ENCODE measurements around the gene RAD51B.

RAD51B gene

GRCh38 chr14:68486809-68487208, 667.2 kb downstream of the RAD51B start:
- no peak overlapping the region for H3K4me3 ChIP-seq
- no peak overlapping the region for H3K9ac ChIP-seq (ENCODE audit: insufficient read length)
- no peak overlapping the region for H3K27ac ChIP-seq
- no peak for TF ChIP-seq EZH2 (IDR thresholded peaks at IDR 0.05)
- TF ChIP-seq FOXP2 (optimal IDR thresholded peaks at IDR 0.05; ENCODE audit: control extremely low read depth, extremely low read length, insufficient read depth) = no peak
- no peak for TF ChIP-seq POLR2AphosphoS5 (IDR thresholded peaks at IDR 0.05; ENCODE audit: borderline replicate concordance, low read depth, low read length)
- DNase-seq (ENCODE audit: low read depth, low spot score) = no peak
- H3K36me3 ChIP-seq (ENCODE audit: insufficient read depth, low read length) = no peaks in the 10 kb centered on the region
- H3K9me3 ChIP-seq (ENCODE audit: low read depth, low read length) = no peaks in the 10 kb centered on the region

- Histone ChIP-seq H3K9ac (ENCODE audit: insufficient read length) (no peak overlapping the region), H3K27ac (no peak overlapping the region), H3K9me3 (ENCODE audit: low read depth, low read length) (no peaks in the 10 kb centered on the region), H3K36me3 (ENCODE audit: insufficient read depth, low read length) (no peaks in the 10 kb centered on the region), H3K4me3 (no peak overlapping the region)
- no peak for TF ChIP-seq POLR2AphosphoS5 (IDR thresholded peaks at IDR 0.05; ENCODE audit: borderline replicate concordance, low read depth, low read length)
- TF ChIP-seq FOXP2 (optimal IDR thresholded peaks at IDR 0.05; ENCODE audit: control extremely low read depth, extremely low read length, insufficient read depth) = no peak
- TF ChIP-seq EZH2 (IDR thresholded peaks at IDR 0.05) = no peak
- DNase-seq (ENCODE audit: low read depth, low spot score) = no peak
Observed at GRCh38 chr14:68487805-68488590, 668.4 kb downstream of the RAD51B start.

GRCh38 chr14:68491793-68492192, 672.2 kb downstream of the RAD51B start:
- DNase-seq (ENCODE audit: low read depth, low spot score) = no peak
- Histone ChIP-seq H3K27ac (no peak overlapping the region), H3K9ac (ENCODE audit: insufficient read length) (no peak overlapping the region), H3K9me3 (ENCODE audit: low read depth, low read length) (no peaks in the 10 kb centered on the region), H3K36me3 (ENCODE audit: insufficient read depth, low read length) (no peaks in the 10 kb centered on the region), H3K4me3 (no peak overlapping the region)
- TF ChIP-seq EZH2 (IDR thresholded peaks at IDR 0.05) = no peak
- no peak for TF ChIP-seq FOXP2 (optimal IDR thresholded peaks at IDR 0.05; ENCODE audit: control extremely low read depth, extremely low read length, insufficient read depth)
- TF ChIP-seq POLR2AphosphoS5 (IDR thresholded peaks at IDR 0.05; ENCODE audit: borderline replicate concordance, low read depth, low read length) = no peak

GRCh38 chr14:68492381-68493151, 673.0 kb downstream of the RAD51B start:
- no peak for DNase-seq (ENCODE audit: low read depth, low spot score)
- Histone ChIP-seq H3K9ac (ENCODE audit: insufficient read length) (no peak overlapping the region), H3K4me3 (no peak overlapping the region), H3K36me3 (ENCODE audit: insufficient read depth, low read length) (no peaks in the 10 kb centered on the region), H3K9me3 (ENCODE audit: low read depth, low read length) (no peaks in the 10 kb centered on the region), H3K27ac (no peak overlapping the region)
- no peak for TF ChIP-seq EZH2 (IDR thresholded peaks at IDR 0.05)
- no peak for TF ChIP-seq POLR2AphosphoS5 (IDR thresholded peaks at IDR 0.05; ENCODE audit: borderline replicate concordance, low read depth, low read length)
- TF ChIP-seq FOXP2 (optimal IDR thresholded peaks at IDR 0.05; ENCODE audit: control extremely low read depth, extremely low read length, insufficient read depth) = no peak

- no peak for DNase-seq (ENCODE audit: low read depth, low spot score)
- no peak overlapping the region for H3K27ac ChIP-seq
Observed at GRCh38 chr14:68493152-68493911, 673.8 kb downstream of the RAD51B start.

GRCh38 chr14:68495101-68496039, 675.8 kb downstream of the RAD51B start:
- no peaks in the 10 kb centered on the region for H3K9me3 ChIP-seq (ENCODE audit: low read depth, low read length)
- no peak overlapping the region for H3K9ac ChIP-seq (ENCODE audit: insufficient read length)
- no peak for TF ChIP-seq EZH2 (IDR thresholded peaks at IDR 0.05)
- no peak for TF ChIP-seq POLR2AphosphoS5 (IDR thresholded peaks at IDR 0.05; ENCODE audit: borderline replicate concordance, low read depth, low read length)

More at GRCh38 chr14:68493152-68493911, 673.8 kb downstream of the RAD51B start:
- TF ChIP-seq FOXP2 (optimal IDR thresholded peaks at IDR 0.05; ENCODE audit: control extremely low read depth, extremely low read length, insufficient read depth) (no peak), EZH2 (IDR thresholded peaks at IDR 0.05) (no peak), POLR2AphosphoS5 (IDR thresholded peaks at IDR 0.05; ENCODE audit: borderline replicate concordance, low read depth, low read length) (no peak)
- Histone ChIP-seq H3K9me3 (ENCODE audit: low read depth, low read length) (no peaks in the 10 kb centered on the region), H3K4me3 (no peak overlapping the region), H3K9ac (ENCODE audit: insufficient read length) (no peak overlapping the region), H3K36me3 (ENCODE audit: insufficient read depth, low read length) (no peaks in the 10 kb centered on the region)

GRCh38 chr14:68497011-68497410, 677.4 kb downstream of the RAD51B start:
- no peaks in the 10 kb centered on the region for H3K36me3 ChIP-seq (ENCODE audit: insufficient read depth, low read length)
- H3K9me3 ChIP-seq (ENCODE audit: low read depth, low read length) = no peaks in the 10 kb centered on the region
- no peak overlapping the region for H3K27ac ChIP-seq
- no peak overlapping the region for H3K4me3 ChIP-seq
- no peak overlapping the region for H3K9ac ChIP-seq (ENCODE audit: insufficient read length)
- no peak for TF ChIP-seq POLR2AphosphoS5 (IDR thresholded peaks at IDR 0.05; ENCODE audit: borderline replicate concordance, low read depth, low read length)
- no peak for TF ChIP-seq EZH2 (IDR thresholded peaks at IDR 0.05)
- TF ChIP-seq FOXP2 (optimal IDR thresholded peaks at IDR 0.05; ENCODE audit: control extremely low read depth, extremely low read length, insufficient read depth) = no peak
- DNase-seq (ENCODE audit: low read depth, low spot score) = no peak

More at GRCh38 chr14:68495101-68496039, 675.8 kb downstream of the RAD51B start:
- H3K4me3 ChIP-seq = no peak overlapping the region
- H3K27ac ChIP-seq = no peak overlapping the region
- DNase-seq (ENCODE audit: low read depth, low spot score) = no peak
- H3K36me3 ChIP-seq (ENCODE audit: insufficient read depth, low read length) = no peaks in the 10 kb centered on the region
